ENCODE results near the gene ADGB.

The ADGB gene

DNA sequence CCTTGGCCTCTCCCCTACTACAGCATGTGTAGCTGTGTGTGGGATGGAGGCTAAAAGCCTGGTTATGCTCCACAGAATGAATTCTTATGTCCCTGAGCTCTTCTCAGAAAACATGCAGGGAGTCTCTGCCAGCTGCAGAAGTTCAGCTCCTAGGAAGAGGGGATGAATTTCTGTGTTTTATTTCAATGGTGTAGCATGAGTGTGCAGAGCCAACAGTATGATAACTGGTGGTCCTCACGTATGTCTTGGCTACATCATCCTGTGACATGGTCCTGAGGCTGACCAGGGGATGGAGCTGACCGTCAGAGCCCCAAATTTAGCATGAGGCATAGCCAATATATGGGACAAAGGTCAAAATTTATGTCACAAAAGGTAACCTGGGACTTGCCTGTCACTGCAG is 266.1 kb downstream of the ADGB start:
- no peak for DNase-seq
